Hypothalamus (tissue), 51 donors: Measurements from ENCODE around the gene BCAS1.

ENCODE experiments used
- DNase-seq, 51 donors: peaks; one replicate each; lab custom pipeline; 2025; lab: John Stamatoyannopoulos, UW

Gene BCAS1

GRCh38 chr20:54078296-54078984, 8.0 kb upstream of the BCAS1 start:
- no peak for DNase-seq

- DNase-seq, result no peak
Observed at GRCh38 chr20:54076259-54076658, 5.9 kb upstream of the BCAS1 start.

- no peak for DNase-seq
Observed at GRCh38 chr20:54075322-54075721, 4.9 kb upstream of the BCAS1 start.

GRCh38 chr20:54074511-54074910, 4.1 kb upstream of the BCAS1 start:
- DNase-seq, result no peak

- no peak for DNase-seq
Observed at GRCh38 chr20:54073288-54073687, 2.9 kb upstream of the BCAS1 start.

- no peak for DNase-seq
Observed at GRCh38 chr20:54069501-54069971, 858 bp downstream of the BCAS1 start.

- no peak for DNase-seq
Observed at GRCh38 chr20:54068966-54069365, 1.4 kb downstream of the BCAS1 start.

- no peak for DNase-seq
Observed at GRCh38 chr20:54068495-54068894, 1.9 kb downstream of the BCAS1 start.

- DNase-seq, result no peak
Observed at GRCh38 chr20:54067606-54068174, 2.7 kb downstream of the BCAS1 start.

GRCh38 chr20:54065601-54066038, 4.8 kb downstream of the BCAS1 start:
- no peak for DNase-seq

GRCh38 chr20:54064939-54065338, 5.5 kb downstream of the BCAS1 start:
- DNase-seq, result no peak

GRCh38 chr20:54063992-54064676, 6.3 kb downstream of the BCAS1 start:
- DNase-seq, result no peak

- no peak for DNase-seq
Observed at GRCh38 chr20:54063580-54063979, 6.8 kb downstream of the BCAS1 start.

GRCh38 chr20:54062812-54063280, 7.5 kb downstream of the BCAS1 start:
- DNase-seq, result peak in 7 of 51 donors; percentile 1 to 55 (median 18)

GRCh38 chr20:54061101-54061881, 9.1 kb downstream of the BCAS1 start:
- no peak for DNase-seq

- DNase-seq, result no peak
Observed at GRCh38 chr20:54059691-54060364, 10.6 kb downstream of the BCAS1 start.

- no peak for DNase-seq
Observed at GRCh38 chr20:54058420-54059139, 11.8 kb downstream of the BCAS1 start.

GRCh38 chr20:54056762-54057639, 13.4 kb downstream of the BCAS1 start:
- no peak for DNase-seq

- no peak for DNase-seq
Observed at GRCh38 chr20:54054516-54054915, 15.9 kb downstream of the BCAS1 start.
